MCF 10A (cell line): ENCODE measurements around the gene HOOK2. TPM values are rescaled to one million over a fixed set of nuclear protein-coding genes. Genes with fewer than 3 reads are reported as not detected.

Source experiments
- BruUV-seq: library from RNA; stranded (reverse); fragments of 400-500 nt; replicated peaks from 2 replicates; lab custom pipeline; 2021; lab: Mats Ljungman, UMichigan
- CTCF ChIA-PET: fragments of 300-600 bp; sonication (Branson Sonifier 250); formaldehyde crosslinking; extraction: SDS; loops from one replicate; lab custom pipeline; 2021; ENCODE audit warnings: antibody characterized with exemption, inconsistent platforms; lab: Yijun Ruan, JAX
- POLR2A ChIA-PET: fragments of 300-600, 350-650 bp; sonication (Branson Sonifier 250); formaldehyde crosslinking; extraction: SDS; loops from one replicate; lab custom pipeline; 2020; ENCODE audit warnings: antibody characterized with exemption, inconsistent platforms; lab: Yijun Ruan, JAX
- DNase-seq: peaks from one replicate; pipeline ENCODE4 v3.0.0-alpha.2; 2018; ENCODE audit not compliant: unreplicated experiment
- H3K27ac Mint-ChIP-seq: one replicate; pipeline ENCODE4 v1.8.0; 2022; ENCODE audit warnings: mild to moderate bottlenecking, low read depth, mixed read lengths; ENCODE audit not compliant: unreplicated experiment
- H3K27me3 Mint-ChIP-seq: one replicate; pipeline ENCODE4 v1.8.0; 2022; ENCODE audit warnings: mixed read lengths; ENCODE audit not compliant: insufficient read depth, unreplicated experiment
- H3K36me3 Mint-ChIP-seq: one replicate; pipeline ENCODE4 v1.8.0; 2022; ENCODE audit warnings: mild to moderate bottlenecking, moderate library complexity, mixed read lengths; ENCODE audit not compliant: insufficient read depth, unreplicated experiment
- H3K4me1 Mint-ChIP-seq: one replicate; pipeline ENCODE4 v1.8.0; 2022; ENCODE audit warnings: mixed read lengths; ENCODE audit not compliant: insufficient read depth, unreplicated experiment
- H3K4me3 Mint-ChIP-seq: one replicate; pipeline ENCODE4 v1.8.0; 2022; ENCODE audit warnings: mild to moderate bottlenecking, moderate library complexity, mixed read lengths; ENCODE audit not compliant: unreplicated experiment
- H3K9me3 Mint-ChIP-seq: one replicate; pipeline ENCODE4 v1.8.0; 2022; ENCODE audit warnings: mixed read lengths; ENCODE audit not compliant: unreplicated experiment
- CTCF ChIP-seq: fragments of 200-600 bp; IDR thresholded peaks from one replicate; pipeline ENCODE4 v1.8.0; 2022; ENCODE audit warnings: antibody characterized with exemption, mild to moderate bottlenecking; ENCODE audit not compliant: unreplicated experiment
- intact Hi-C: fragments of 100-400 bp; cut with micrococcal nuclease; formaldehyde crosslinking; loops from 2 replicates; pipeline ENCODE4 v1.14.1; 2022
- total RNA-seq: library from RNA; stranded (reverse); gene quantifications from 2 replicates; pipeline ENCODE4 v1.2.3, GENCODE V29; 2022

Gene HOOK2
- total RNA-seq, 1 experiment from 2014 or later, result 31.6 TPM

GRCh38 chr19:12773571-12773970 lies 1.8 kb downstream of the HOOK2 start:
- intact Hi-C loops, result no loop called here
- ChIA-PET POLR2A (interaction anchor here (0.6 to 10.1 kb wide), 8 partner anchors 12 to 118 kb away, joined by 3 to 410 read pairs (median 6); partner anchors contain the start of genes GCDH, JUNB, PRDX2 and THSD8), CTCF (interaction anchor here (0.8 to 8.4 kb wide), 8 partner anchors 9 to 75 kb away, joined by 3 to 278 read pairs (median 8); partner anchors contain the start of gene JUNB)
- Mint-ChIP-seq H3K27me3 (no peaks in the 10 kb centered on the region), H3K36me3 (peaks cover 11% of the 10 kb centered on the region), H3K4me1 (peaks cover 12% of the 10 kb centered on the region), H3K4me3 (no peak overlapping the region), H3K9me3 (no peaks in the 10 kb centered on the region), H3K27ac (no peak overlapping the region)
- no TSS peak for BruUV-seq
- peak; percentile 33 for TF ChIP-seq CTCF
- DNase-seq, result peak; percentile 55

- Mint-ChIP-seq H3K4me1 (peaks cover 7% of the 10 kb centered on the region), H3K27ac (no peak overlapping the region), H3K36me3 (peaks cover 20% of the 10 kb centered on the region), H3K9me3 (no peaks in the 10 kb centered on the region), H3K27me3 (no peaks in the 10 kb centered on the region), H3K4me3 (no peak overlapping the region)
- no TSS peak for BruUV-seq
- intact Hi-C loops, result no loop called here
- ChIA-PET CTCF (interaction anchor here (2.0 to 8.4 kb wide), 4 partner anchors 11 to 76 kb away, joined by 9 to 278 read pairs (median 27); partner anchors contain the start of gene JUNB), POLR2A (interaction anchor here (0.6 to 10.1 kb wide), 2 partner anchors 22 to 27 kb away, joined by 3 to 410 read pairs; partner anchors contain the start of gene JUNB)
- DNase-seq, result no peak
- TF ChIP-seq CTCF, result no peak
Measured at GRCh38 chr19:12772323-12772722, 3.0 kb downstream of the HOOK2 start.

GRCh38 chr19:12770922-12771321 lies 4.4 kb downstream of the HOOK2 start:
- POLR2A ChIA-PET, result no interaction called here
- CTCF ChIA-PET, result interaction anchor here (0.7 to 2.7 kb wide), 4 partner anchors 10 to 77 kb away, joined by 3 to 9 read pairs (median 6); partner anchors contain the start of gene JUNB

GRCh38 chr19:12769689-12770088 lies 5.7 kb downstream of the HOOK2 start:
- intact Hi-C loops, result no loop called here
- no peaks in the 10 kb centered on the region for H3K27me3 Mint-ChIP-seq
- peaks cover 21% of the 10 kb centered on the region for H3K36me3 Mint-ChIP-seq
- ChIA-PET CTCF (interaction anchor here (0.6 to 0.8 kb wide), 2 partner anchors 12 to 14 kb away, joined by 3 to 6 read pairs; no protein-coding TSS in a partner anchor), POLR2A (interaction anchor here (0.7 kb wide), 1 partner anchor 17 kb away, joined by 3 read pairs; no protein-coding TSS in a partner anchor)
- DNase-seq, result no peak
- TF ChIP-seq CTCF, result no peak
- no peak overlapping the region for H3K4me3 Mint-ChIP-seq
- H3K4me1 Mint-ChIP-seq, result peaks cover 12% of the 10 kb centered on the region
- no peak overlapping the region for H3K27ac Mint-ChIP-seq
- H3K9me3 Mint-ChIP-seq, result no peaks in the 10 kb centered on the region
- no TSS peak for BruUV-seq

More at GRCh38 chr19:12770922-12771321, 4.4 kb downstream of the HOOK2 start:
- Mint-ChIP-seq H3K4me3 (no peak overlapping the region), H3K27ac (no peak overlapping the region), H3K27me3 (no peaks in the 10 kb centered on the region), H3K9me3 (no peaks in the 10 kb centered on the region), H3K4me1 (peaks cover 12% of the 10 kb centered on the region), H3K36me3 (peaks cover 27% of the 10 kb centered on the region)
- intact Hi-C loops, result no loop called here
- DNase-seq, result no peak
- no TSS peak for BruUV-seq
- no peak for TF ChIP-seq CTCF
